Adrenal gland (tissue), 12 donors: ENCODE measurements around the gene ATP6V0D1. TPM values are rescaled to one million over a fixed set of nuclear protein-coding genes. Genes with fewer than 3 reads are reported as not detected.
"Not testable (repeated sequence)": the region's sequence is repeated elsewhere in the genome, so short reads cannot be mapped to it uniquely, and the experiment has no call there.

Source experiments
- DNase-seq, 7 donors: peaks; one replicate each; pipeline ENCODE4 v3.0.0-alpha.2; 2019 to 2020
- H3K27ac ChIP-seq, 5 donors: fragments of 200-600 bp; sonication (generic) in 4 of 5; 1 replicate in 3 of 5; 2 replicates in 2 of 5; pipeline versions ENCODE4 v1.5.1 to v1.8.0; 2016 to 2020; ENCODE audit warnings: mild to moderate bottlenecking in 1 of 5
- H3K27me3 ChIP-seq: fragments of 200-600 bp; 2 replicates; pipeline ENCODE4 v1.8.0; 2021
- H3K36me3 ChIP-seq, 2 donors: fragments of 200-600 bp; replicated peaks in 1 of 2; 1 replicate in 1 of 2; 2 replicates in 1 of 2; pipeline versions ENCODE4 v1.5.1 to v1.8.0; 2018 to 2022
- H3K4me1 ChIP-seq, 2 donors: fragments of 200-600 bp; replicated peaks in 1 of 2; 1 replicate in 1 of 2; 2 replicates in 1 of 2; pipeline versions ENCODE4 v1.5.1 to v1.8.0; 2018 to 2021
- H3K4me3 ChIP-seq, 4 donors: fragments of 200-600 bp; sonication (generic) in 3 of 4; one replicate each; pipeline ENCODE4 v1.5.1; 2016 to 2018
- H3K9me3 ChIP-seq, 3 donors: fragments of 200-600 bp; sonication (generic) in 1 of 3; replicated peaks in 1 of 3; 1 replicate in 2 of 3; 2 replicates in 1 of 3; pipeline versions ENCODE4 v1.5.1 to v1.8.0; 2016 to 2021
- CTCF ChIP-seq, 6 experiments: fragments of 450-650 bp in 4 of 6; fragments of 200-600 bp in 2 of 6; sonication (generic) in 1 of 6; IDR thresholded peaks; 1 replicate in 5 of 6; 2 replicates in 1 of 6; pipeline versions ENCODE4 v1.5.1 to v1.8.0; 2016 to 2021; ENCODE audit warnings: antibody characterized with exemption in 6 of 6, mild to moderate bottlenecking in 2 of 6, moderate library complexity in 1 of 6
- POLR2A ChIP-seq, 2 donors: fragments of 450-650 bp; IDR thresholded peaks; one replicate each; pipeline ENCODE4 v1.6.1; 2017; ENCODE audit warnings: antibody characterized with exemption in 2 of 2, mild to moderate bottlenecking in 2 of 2, moderate library complexity in 1 of 2
- WGBS, 4 donors: extraction: QIAGEN DNeasy Blood & Tissue Kit in 2 of 4; methylation state at CpG; one replicate each; pipeline versions ENCODE4 v1.1.5 to v1.1.7; 2013 to 2017; 5-methylcytosine and 5-hydroxymethylcytosine counted together
- intact Hi-C, 2 donors: fragments of 100-400 bp; cut with DNase I; formaldehyde crosslinking; loops; one replicate each; pipeline versions ENCODE4 v1.14.1 to v1.15.0; 2022 to 2023
- polyA plus RNA-seq, 3 donors: library from polyadenylated mRNA; stranded (reverse); fragments of 200-250 nt in 2 of 3; fragments of 350-450 nt in 1 of 3; fragmentation: Illumina TruSeq in 1 of 3; extraction: RNeasy Lipid Tissue Mini Kit (QIAGEN cat#74804) in 1 of 3; gene quantifications; one replicate each; pipeline ENCODE4 v1.2.3, GENCODE V29; 2013 to 2014
- total RNA-seq, 9 donors: library from RNA; depleted of rRNA in 4 of 9; stranded (reverse); fragments of >200 nt in 4 of 9; fragments of 120-200 nt in 1 of 9; fragmentation: NEBNext Ultra II Directional in 1 of 9; extraction: Animal tissue kit (Norgen Biotek cat#: 25700) in 1 of 9; gene quantifications; one replicate each; pipeline versions ENCODE4 v1.1.0 to v1.2.4, GENCODE V29; 2013 to 2023
- donor health status: healthy with polysubstance abuse.
- donor health status: Bipolar disorder and iron deficiency.
- donor health status: DM: yes; HTN: yes; CAD: no.
- donor health status: DM: no; HTN: no; CAD: no.
- donor health status: DM: no; HTN: no; CAD: no.
- donor health status: DM: yes; HTN: yes; CAD: no.

The ATP6V0D1 gene
- total and polyA plus RNA-seq, 12 donors: 24.1 to 244 (median 144) TPM

GRCh38 chr16:67490335-67491096, 9.6 kb upstream of the ATP6V0D1 start:
- 71 to 75% (median 72%) methylated on average over 8 of the region's 8 CpGs for WGBS, 4 donors
- Histone ChIP-seq H3K4me1 (peaks cover 14 to 32% of the 10 kb centered on the region in 2 donors), H3K4me3 (no peak overlapping the region), H3K36me3 (no peaks in the 10 kb centered on the region), H3K27me3 (no peaks in the 10 kb centered on the region), H3K27ac (peak overlapping the region in 4 of 5 donors; percentile 13 to 73 (median 62)), H3K9me3 (no peaks in the 10 kb centered on the region)
- TF ChIP-seq POLR2A (IDR thresholded peaks at IDR 0.05) (no peak), CTCF (IDR thresholded peaks at IDR 0.05) (no peak)
- no peak for DNase-seq
- intact Hi-C loops: no loop called here

- peak overlapping the region; percentile 51 to 75 (median 56) for H3K27ac ChIP-seq
- peaks cover 14 to 32% of the 10 kb centered on the region in 2 donors for H3K4me1 ChIP-seq
- no peaks in the 10 kb centered on the region for H3K9me3 ChIP-seq
- H3K36me3 ChIP-seq: peaks cover 0 to 6% of the 10 kb centered on the region in 2 donors
- H3K4me3 ChIP-seq: no peak overlapping the region
- no peak for TF ChIP-seq POLR2A (IDR thresholded peaks at IDR 0.05)
- TF ChIP-seq CTCF (IDR thresholded peaks at IDR 0.05): no peak
- DNase-seq: peak in 3 of 7 donors; percentile 51 to 59 (median 57)
- no peaks in the 10 kb centered on the region for H3K27me3 ChIP-seq
- intact Hi-C loops: no loop called here
- 31 to 55% (median 43%) methylated on average over 3 to 4 of the region's 4 CpGs for WGBS, 4 donors
These were observed 8.6 kb upstream of the ATP6V0D1 start for GRCh38 chr16:67489401-67490083.

- Histone ChIP-seq H3K4me1 (peaks cover 27 to 51% of the 10 kb centered on the region in 2 donors), H3K27ac (peak overlapping the region in 2 of 5 donors; percentile 3 to 75)
- H3K4me3 ChIP-seq, DNase-seq, H3K36me3 ChIP-seq, H3K27me3 ChIP-seq, H3K9me3 ChIP-seq, intact Hi-C loops: not testable (repeated sequence)
- 83 to 91% (median 88%) methylated on average over 4 of the region's 4 CpGs for WGBS, 4 donors
These were observed 6.6 kb upstream of the ATP6V0D1 start for GRCh38 chr16:67487561-67487960.

GRCh38 chr16:67486805-67487204, 5.8 kb upstream of the ATP6V0D1 start:
- DNase-seq: no peak
- intact Hi-C loops: no loop called here
- no peak for TF ChIP-seq POLR2A (IDR thresholded peaks at IDR 0.05)
- no peak for TF ChIP-seq CTCF (IDR thresholded peaks at IDR 0.05)
- Histone ChIP-seq H3K27ac (peak overlapping the region in 1 of 5 donors; percentile 29), H3K4me1 (peaks cover 32 to 58% of the 10 kb centered on the region in 2 donors), H3K36me3 (peaks cover 0 to 8% of the 10 kb centered on the region in 2 donors), H3K27me3 (no peaks in the 10 kb centered on the region), H3K4me3 (no peak overlapping the region), H3K9me3 (no peaks in the 10 kb centered on the region)
- 59 to 65% (median 61%) methylated on average over 2 to 3 of the region's 3 CpGs for WGBS, 4 donors
